ENCODE data around the gene ZNF362.

Gene ZNF362

DNA sequence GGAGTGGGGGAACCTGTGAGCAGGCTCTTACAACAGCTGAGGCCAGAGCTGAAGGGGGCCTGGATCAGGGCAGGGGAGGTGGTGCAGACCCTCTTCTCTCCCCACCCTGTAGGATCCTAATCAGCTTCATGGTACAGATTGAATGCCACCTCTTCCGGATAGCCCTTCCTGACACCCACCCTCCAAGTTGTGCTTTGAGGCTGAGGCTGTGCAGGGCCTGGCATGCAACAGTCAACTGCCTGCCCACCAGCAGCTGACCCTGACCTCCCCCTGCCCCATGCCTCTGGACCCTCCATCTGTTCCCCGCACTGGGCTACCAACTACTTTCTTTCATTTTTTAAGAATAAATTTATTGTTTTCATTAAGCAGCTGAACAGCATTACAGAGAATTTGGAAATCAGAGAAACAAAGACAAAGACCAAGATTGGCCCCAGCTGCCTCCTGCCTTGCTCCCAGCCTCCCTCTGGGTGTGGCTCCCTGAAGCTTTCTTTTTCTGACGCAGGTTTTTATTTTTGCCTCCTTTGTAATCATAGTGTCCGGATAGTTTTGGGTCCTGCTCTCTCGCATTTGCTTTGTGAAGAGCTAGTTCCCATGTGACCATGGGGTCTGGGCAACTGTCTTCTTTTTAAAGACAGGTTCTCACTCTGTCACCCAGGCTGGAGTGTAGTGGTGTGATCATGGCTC lies 12.8 kb downstream of the ZNF362 start:
- no peak for DNase-seq (ENCODE audit: low read depth)

DNA sequence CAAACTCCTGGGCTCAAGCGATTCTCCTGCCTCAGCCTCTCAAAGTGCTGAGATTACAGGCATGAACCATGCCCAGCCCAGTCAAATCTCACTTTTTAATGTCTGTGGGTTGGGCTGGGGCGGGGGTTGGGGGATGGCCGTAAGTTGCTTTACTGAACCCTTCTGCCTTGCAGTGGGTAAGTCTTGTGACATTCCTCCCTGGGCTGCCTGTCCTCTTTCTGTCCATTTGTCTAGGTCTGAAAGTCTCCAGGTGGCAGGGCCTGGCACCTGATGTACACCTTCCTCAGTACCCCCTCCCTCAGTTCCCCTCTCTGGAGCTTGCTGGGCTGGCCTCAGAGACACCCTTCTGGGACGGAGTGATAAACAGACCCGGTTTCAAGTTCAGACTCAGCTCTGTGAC lies 13.3 kb downstream of the ZNF362 start:
- DNase-seq (ENCODE audit: low read depth): no peak

DNA sequence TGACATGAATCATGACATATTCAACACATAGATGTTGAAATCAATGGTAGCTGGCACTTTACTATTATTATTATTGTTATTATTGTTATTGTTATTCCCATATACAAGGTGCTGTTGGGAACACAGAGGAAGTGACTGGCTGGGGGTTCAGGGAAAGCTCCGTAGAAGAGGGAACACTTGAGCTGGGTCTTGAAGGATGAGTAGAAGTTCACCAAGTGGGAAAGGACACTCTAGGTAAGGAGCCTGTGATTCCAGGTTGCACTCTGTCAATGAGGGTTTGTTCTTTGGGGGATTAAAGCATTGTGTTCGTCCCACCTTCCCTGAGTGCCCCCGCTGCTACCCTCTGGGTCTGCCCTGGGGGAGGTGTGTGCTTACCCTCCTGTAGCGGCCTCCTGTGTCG lies 14.1 kb downstream of the ZNF362 start:
- DNase-seq (ENCODE audit: low read depth): no peak

DNA sequence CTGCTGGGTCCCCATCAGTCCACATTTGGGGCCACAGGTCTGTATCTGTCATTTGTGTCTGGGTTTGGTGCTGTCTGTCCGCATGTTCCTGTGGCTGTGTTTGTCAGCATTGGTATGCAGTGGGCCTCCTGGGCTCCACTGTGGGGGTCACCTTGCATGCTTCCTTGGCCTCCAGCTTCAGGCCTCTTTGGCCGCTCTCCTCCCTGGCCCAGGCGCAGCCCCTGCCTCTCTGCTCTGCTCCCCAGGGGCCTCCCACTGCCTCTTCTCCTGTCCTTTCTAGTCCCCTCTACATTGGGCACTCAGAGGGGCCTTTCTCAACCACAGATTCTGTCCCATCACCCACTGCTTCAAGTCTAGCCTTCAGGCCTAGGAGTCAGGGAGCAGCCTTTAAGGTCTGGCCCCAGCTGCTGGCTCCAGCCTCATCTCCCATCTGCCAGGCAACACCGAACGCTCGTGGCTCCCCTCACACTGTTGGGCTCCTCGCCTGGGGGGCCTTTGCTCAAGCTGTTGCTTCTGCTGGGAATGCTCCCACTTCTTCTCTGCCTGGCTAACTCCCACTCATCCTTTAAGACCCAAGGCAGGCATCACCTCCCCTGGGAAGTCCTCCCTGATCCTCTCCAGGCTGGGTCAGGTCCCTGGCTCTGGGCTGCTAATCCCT lies 14.6 kb downstream of the ZNF362 start:
- no peak for DNase-seq (ENCODE audit: low read depth)

DNA sequence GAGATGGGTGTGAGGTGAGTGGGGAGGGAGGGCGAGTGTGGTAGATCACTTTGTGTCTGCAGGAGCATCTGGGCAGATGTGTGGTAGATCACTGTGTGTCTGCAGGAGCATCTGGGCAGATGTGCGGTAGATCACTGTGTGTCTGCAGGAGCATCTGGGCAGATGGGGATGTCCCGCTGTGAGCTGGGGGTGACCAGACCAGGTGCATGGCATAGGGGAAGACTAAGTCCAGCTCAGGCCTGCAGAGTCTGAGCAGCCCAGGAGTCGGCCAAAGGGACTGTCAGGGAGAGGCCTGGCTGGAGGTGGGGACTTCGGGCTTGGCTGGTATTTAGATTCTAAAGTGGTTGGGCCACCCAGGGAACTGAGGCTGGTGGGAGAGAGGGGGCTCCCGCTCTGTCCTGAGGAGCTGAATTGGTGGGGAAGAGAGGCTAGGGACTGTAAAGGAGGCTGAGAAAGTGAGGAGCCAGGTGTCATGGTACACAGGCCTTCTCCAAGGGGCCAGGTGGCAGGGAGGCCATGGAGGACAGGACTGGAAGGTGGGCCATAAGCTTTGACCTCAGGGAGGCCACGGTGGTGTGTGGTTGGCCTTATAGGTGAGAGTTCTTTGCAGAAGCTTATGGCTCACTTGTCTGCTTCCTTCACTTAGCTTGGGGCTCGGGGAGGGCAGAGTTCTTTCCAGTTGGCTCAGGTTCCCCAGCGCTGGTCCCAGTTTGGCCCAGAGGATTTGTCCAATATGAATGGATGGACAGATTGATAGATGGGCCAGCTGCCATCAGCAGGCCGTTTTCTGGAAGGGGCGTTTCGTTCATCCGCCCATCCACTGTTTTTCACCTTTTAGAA lies 15.6 kb downstream of the ZNF362 start:
- no peak for DNase-seq (ENCODE audit: low read depth)

DNA sequence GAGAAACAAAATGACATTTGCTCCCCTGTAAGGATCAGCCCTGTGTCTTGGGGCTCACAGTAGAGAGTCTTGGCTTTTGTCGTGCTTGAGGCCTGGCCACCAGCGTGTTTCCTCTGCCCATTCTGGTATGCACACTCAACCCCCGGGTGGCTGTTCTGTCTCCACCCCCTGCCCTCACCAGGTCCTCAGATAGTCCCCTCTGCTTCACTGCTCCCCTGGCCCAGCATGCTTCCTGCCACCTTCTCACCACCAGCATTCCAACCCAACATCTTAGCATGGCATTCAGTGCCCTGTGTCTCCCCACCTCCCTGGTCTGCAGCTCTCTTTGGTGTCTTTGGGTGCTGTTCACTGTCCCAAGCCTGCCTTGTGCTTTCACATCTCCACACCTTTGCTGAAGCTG lies 16.2 kb downstream of the ZNF362 start:
- DNase-seq (ENCODE audit: low read depth): no peak

DNA sequence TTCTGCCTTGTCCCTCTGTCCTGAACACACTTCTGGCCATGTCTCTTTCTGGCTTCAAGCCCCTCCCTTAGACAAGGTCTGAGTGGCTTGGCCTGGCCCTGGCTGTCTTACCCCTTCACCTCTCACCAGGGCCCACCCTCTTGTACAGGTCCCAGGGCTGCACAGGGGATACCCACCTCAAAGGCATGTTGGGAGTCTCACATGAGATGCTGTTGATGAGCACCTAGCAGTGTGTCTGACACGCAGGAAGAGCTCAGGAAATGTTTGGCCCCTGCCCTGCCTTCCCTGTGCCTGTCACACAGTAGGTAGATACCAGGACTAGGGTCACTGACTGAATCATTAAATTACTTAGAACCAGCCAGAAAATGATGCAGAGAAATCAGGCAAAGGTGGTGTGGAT lies 16.6 kb downstream of the ZNF362 start:
- DNase-seq (ENCODE audit: low read depth): no peak

DNA sequence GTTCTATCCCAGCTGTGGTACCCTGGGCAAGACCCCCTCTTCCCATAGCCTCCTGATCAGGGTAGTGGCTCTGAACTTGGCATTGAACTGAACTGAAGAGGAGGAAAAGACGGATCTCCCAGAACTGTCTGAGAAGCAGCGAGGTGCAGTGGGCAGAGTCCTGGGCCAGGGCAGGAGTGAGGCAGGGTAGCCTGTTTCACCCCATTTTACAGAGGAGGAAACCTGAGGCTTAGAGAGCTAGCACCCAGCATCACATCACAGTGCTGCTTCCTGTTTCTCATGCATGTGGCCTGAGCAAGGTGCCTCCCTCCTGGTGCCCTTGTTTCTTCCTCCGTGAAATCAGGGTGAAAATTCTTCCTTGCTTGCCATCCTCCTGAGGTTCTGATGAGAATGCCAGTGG lies 17.1 kb downstream of the ZNF362 start:
- no peak for DNase-seq (ENCODE audit: low read depth)

DNA sequence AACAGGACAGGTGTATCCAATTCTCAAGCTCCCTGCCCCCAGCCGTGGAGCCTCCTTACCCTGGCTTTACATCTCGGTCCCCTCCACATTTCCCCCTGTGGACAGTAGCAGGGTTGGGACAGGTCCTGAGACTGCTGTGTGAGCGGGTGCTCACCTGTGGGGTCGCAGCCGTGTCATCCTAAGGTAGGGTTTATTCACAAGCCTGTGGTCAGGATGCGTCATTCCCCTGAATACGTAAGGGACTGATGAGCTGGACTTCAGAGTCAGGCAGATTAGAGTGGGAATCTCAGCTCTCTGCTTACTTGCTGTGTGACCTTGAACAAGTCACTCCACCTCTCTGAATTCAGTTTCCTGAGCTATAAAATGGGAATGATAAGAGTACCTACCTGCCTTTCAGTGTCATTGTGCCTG lies 17.7 kb downstream of the ZNF362 start:
- DNase-seq (ENCODE audit: low read depth): no peak

DNA sequence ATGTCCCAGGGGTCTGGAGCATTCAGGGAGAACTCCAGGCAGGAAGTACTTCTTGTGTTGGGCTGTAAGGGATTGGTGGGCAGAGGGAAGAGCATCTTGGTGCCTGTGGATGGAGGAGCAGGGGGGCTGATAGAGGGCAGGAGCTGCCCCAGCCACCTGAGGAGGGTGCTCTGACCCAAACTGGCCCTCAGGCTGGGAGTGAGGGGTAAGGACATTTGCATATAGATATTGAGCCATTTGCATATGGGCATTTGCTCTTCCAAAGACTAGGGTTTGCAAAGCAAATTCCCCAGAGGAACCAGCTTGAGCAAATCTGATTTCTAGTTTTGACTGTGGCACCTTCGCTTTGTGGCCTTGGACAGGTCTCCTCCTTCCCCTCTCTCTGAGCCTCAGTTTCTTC lies 18.2 kb downstream of the ZNF362 start:
- no peak for DNase-seq (ENCODE audit: low read depth)

DNA sequence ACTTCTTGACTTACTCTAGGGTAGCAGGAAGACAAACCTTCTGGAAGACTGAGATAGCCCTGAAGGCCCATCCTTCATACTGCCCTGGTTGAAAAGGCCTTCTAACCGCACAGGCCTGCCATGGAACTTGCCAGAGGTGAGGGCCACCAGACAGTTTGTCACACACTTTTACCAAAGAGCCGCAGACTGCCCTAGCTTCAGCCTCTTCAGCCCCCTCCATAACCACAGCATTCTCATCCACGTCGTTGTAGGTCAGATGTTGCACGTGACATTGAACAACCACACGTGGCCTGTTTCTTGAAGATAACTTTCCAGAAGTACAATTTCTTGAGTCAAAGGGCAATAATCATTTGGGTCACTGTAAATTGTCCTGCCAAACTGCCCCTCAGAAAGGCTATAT lies 18.9 kb downstream of the ZNF362 start:
- DNase-seq (ENCODE audit: low read depth): no peak

DNA sequence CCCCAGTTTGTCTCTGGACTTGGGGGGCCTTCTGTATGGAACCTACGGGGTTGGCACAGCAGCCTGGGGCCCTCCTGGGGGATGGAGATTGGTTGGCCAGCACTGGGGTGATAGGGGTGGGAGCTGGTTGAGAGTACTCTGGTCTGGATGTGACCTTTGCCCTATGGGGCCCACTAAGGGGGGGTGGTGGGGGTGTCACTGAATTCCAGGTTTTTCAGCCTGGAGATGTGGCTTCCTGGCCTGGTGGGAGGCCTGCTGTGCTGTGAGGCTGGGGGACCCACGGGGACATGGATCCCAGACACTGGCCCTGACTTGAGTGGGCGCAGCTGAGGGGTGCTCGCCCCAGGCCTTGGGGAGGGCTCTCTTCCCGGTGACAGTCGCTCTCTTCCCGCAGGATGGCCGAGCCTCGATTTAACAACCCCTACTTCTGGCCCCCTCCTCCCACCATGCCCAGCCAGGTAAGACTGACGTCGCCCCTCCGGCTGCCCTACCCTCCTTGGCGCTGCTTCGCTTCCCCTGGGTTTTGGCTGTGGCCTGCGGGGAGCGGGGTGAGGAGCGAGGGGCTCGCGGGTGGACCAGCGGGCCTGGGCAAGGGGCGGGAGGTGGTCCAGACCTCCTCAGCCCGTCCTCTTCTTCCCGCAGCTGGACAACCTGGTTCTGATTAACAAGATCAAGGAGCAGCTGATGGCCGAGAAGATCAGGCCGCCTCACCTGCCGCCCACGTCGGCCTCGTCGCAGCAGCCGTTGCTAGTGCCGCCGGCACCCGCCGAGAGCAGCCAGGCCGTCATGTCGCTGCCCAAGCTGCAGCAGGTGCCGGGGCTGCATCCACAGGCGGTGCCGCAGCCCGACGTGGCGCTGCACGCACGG lies 19.6 kb downstream of the ZNF362 start:
- DNase-seq (ENCODE audit: low read depth): no peak

DNA sequence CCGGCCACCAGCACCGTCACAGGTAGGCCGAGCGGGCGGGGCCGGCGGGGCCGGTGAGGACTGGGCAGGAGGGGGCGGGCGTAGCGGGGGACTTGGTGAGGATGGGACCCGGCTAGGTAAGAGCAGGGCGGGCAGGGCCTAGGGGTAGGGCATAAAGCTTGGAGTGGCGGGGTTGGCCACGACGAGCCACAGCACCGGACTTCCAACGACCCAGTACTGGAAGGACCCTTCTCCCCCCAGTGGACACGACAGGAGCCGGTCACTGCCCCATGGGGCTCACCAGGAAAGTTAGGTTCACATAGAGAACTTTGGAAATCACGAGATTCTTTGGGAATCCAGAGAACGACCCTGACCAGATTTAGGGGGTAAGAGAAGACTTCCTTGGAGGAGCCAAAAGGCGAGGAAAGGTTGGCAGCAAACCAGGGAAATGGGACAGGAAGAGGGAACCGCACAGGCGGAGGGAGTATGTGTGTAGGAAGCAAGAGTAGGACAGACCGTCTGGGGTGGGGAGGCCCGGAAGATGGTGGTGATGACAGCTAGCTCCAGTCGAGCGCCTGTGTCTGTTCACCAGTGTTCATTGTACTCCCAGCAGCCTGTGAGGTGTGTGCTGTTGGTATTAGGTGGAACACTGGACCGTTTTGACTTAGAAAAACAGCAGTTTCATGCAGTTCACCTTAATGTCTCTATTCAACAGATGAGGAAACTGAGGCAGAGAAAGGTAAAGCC lies 20.4 kb downstream of the ZNF362 start:
- no peak for DNase-seq (ENCODE audit: low read depth)

DNA sequence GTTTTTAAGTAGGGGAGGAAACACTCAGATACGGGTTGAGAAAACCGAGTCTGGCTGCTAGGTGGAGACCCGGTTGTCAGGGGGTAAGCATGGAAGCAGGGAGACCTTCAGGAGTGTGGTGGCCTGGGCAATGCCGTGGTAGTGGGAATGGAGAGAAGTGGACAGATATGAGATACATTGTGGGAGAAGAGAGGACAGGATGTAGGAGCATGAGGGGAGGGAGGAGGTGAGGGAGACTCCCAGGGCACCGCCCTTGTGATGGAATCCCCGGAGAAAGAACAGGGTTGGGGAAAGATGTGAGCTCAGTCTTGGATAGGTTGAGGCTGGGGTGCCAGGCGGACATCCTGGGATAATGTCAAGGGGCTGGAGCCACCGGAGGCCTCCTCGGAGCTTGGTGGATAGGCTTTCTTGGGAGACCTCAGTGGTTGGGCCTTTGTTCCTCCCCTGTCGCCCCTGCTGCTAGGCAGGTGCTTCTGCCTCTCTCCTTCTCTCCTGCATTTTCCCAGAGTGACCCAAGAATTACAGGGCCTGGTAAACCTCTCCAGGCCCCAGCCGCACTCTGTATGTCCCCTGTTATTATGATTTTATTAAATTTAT lies 21.3 kb downstream of the ZNF362 start:
- no peak for DNase-seq (ENCODE audit: low read depth)

DNA sequence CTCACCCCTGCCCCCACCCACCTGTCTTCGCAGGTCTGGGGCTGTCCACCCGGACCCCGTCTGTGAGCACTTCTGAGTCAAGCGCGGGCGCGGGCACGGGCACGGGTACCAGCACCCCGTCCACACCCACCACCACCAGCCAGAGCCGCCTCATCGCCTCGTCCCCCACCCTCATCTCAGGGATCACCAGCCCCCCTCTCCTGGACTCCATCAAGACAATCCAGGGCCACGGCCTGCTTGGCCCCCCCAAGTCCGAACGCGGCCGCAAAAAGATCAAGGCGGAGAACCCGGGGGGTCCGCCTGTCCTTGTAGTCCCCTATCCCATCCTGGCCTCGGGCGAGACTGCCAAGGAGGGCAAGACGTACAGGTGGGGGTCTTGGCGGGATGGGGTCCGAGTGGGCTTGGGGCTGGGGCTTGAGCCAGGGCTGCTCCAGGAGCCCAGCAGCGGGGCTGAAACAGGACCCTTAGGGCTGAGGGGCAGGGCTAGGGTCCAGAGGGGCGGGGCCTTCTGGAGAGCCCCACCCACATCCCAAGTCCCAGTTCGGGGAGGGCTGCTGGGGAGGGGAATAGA lies 23.9 kb downstream of the ZNF362 start:
- DNase-seq (ENCODE audit: low read depth): no peak

DNA sequence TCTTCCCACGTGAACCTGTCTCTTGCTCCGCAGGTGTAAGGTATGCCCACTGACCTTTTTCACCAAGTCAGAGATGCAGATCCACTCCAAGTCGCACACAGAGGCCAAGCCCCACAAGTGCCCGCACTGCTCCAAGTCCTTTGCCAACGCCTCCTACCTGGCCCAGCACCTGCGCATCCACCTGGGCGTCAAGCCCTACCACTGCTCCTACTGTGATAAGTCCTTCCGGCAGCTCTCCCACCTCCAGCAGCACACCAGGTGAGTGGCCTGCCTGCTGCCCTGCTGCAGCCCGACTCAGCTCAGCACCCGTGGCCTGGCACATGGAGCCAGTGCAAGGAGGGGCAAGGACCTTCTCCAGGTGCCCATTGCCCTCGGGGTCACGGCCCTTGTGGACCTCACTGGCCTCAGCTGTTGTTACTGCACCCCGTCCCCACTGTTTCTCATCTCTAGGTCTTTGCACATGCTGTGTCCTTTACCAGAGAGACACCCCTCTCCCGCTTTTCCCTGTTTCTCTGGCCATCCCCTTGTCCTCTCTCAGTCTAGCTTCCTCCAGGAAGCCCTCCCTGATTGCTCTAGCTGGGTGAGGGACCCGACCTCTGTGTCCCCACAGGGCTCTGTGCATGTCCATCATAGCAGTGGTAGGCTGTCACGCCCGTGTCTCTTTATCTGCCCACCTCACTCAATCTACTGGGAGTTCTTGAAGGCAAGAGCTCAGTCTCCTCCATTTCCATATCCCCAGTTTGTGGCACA lies 25.4 kb downstream of the ZNF362 start:
- DNase-seq (ENCODE audit: low read depth): no peak

DNA sequence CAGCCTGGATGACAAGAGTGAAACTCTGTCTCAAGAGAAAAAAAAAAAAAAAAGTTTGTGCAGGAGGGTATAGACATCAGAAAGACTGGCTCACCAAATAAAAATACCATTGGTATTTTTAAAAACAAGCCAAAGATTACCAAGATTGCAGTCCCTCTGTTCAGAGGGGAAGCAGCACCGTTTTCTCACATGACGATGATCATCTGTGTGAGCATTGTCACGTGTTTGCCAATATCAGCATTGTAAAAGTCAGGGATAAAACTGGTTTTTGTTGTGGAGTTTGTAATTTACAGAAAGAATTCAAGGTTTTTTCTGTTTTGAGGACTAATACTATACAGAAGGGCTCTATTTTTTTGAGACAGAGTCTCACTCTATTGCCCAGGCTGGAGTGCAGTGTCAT lies 26.5 kb downstream of the ZNF362 start:
- DNase-seq (ENCODE audit: low read depth): no peak

DNA sequence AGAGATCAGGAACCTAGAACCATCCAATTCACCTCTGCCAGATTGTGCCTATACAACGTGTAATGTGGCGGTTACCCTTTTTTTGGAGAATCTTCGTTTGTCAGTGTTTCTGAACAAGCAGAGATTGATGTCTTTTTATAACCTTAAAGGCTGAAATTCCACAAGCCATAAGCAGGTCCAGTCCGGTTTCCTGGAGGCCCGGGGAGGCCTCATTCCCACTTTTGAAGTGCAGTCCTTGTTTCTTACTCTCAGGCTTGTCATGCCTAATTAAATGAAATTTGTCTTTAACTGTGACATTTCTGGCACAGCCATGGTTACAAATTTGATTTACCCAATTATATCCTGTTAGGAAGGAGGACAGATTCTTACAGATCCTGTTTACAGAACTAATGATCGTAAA lies 27.8 kb downstream of the ZNF362 start:
- no peak for DNase-seq (ENCODE audit: low read depth)

DNA sequence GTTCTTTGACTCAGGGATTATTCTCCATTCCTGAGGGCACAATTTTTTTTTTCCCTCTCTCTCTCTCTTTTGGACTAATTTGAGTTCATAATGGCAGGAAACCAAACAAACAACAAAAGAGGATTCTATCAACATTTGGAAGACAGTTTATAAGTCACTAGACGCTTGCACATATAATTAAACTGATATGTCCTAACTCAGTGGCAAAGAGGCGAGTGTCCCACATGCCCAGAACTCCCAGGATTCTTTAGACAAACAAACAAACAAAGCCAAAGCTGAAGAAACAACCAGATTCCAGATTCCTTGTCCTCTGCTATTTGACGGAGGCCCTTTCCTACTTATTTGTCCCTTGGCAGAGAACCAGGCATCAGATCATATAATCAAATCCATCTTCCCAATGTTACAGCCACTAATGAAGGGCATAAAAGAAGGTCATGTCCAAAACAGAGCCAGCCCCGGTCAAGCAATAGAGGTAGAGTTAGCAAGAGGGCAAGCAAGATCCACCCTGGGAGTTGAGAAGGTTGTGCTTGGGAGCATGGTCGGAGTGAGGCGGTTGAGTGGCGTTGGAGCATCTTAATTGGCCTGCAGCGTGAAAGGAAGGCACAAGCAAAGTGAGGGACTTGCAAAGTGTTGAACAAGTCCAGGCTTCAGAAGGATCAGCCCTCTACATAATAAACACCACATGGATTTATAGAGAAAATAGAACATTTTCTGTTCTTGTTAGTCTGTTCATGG lies 30.3 kb downstream of the ZNF362 start:
- DNase-seq (ENCODE audit: low read depth): no peak

Data from fibroblast of the conjunctiva (primary cell).